K562 (cell line): ENCODE data around the gene ZBTB20. TPM values are rescaled to one million over a fixed set of nuclear protein-coding genes. Genes with fewer than 3 reads are reported as not detected.

Source experiments
- ATAC-seq: fragments of 200-7000 bp; cut with Tn5 transposase; 3 replicates; pipeline ENCODE4 v1.9.1; 2020; ENCODE audit warnings: moderate library complexity
- BruUV-seq: library from RNA; stranded (reverse); fragments of 400-500 nt; replicated peaks from 2 replicates; lab custom pipeline; 2021; lab: Mats Ljungman, UMichigan
- CTCF ChIA-PET: fragments of 300-600 bp; formaldehyde crosslinking; extraction: SDS; loops from one replicate; lab custom pipeline; 2021; ENCODE audit warnings: low intra/inter-chr PET ratio; lab: Yijun Ruan, JAX
- POLR2A ChIA-PET: fragments of 300-600, 350-650 bp; sonication (Branson Sonifier 250); formaldehyde crosslinking; extraction: SDS; loops from one replicate; lab custom pipeline; 2021; ENCODE audit warnings: antibody characterized with exemption, inconsistent platforms; lab: Yijun Ruan, JAX
- DNase-seq, 4 experiments: peaks; one replicate each; pipeline versions ENCODE4 v3.0.0 to v3.0.0-alpha.2; 2011 to 2018; ENCODE audit warnings: low spot score in 3 of 4, mixed read lengths in 3 of 4; ENCODE audit errors: extremely low read depth in 1 of 4
- FAIRE-seq: peaks from 2 replicates; lab custom pipeline; 2011; peaks lifted over from hg19 to GRCh38; lab: Jason Lieb, UNC
- H2AFZ ChIP-seq: 2 replicates; pipeline ENCODE4 v1.6.0; 2011; ENCODE audit warnings: low read depth, low read length, control low read depth, inconsistent platforms
- H3K27ac ChIP-seq: fragments of 200-600 bp; 3 replicates; pipeline ENCODE4 v1.8.0; 2011; ENCODE audit warnings: low read depth, mild to moderate bottlenecking, control low read depth, inconsistent platforms, low read length, moderate library complexity, mixed read lengths; ENCODE audit errors: extremely low read depth
- H3K27me3 ChIP-seq, 2 experiments: fragments of 300-600 bp in 1 of 2; 2 replicates in 1 of 2; 3 replicates in 1 of 2; pipeline versions ENCODE4 v1.6.0 to v1.8.0; 2011; ENCODE audit warnings: inconsistent platforms in 2 of 2, low read length in 2 of 2, mild to moderate bottlenecking in 1 of 2, mixed read lengths in 1 of 2, moderate library complexity in 1 of 2; ENCODE audit not compliant: control insufficient read depth in 2 of 2, insufficient read depth in 2 of 2
- H3K36me3 ChIP-seq: fragments of 300-600 bp; 3 replicates; pipeline ENCODE4 v1.8.0; 2011; ENCODE audit warnings: mild to moderate bottlenecking, low read length, inconsistent platforms; ENCODE audit not compliant: control insufficient read depth, insufficient read depth
- H3K4me1 ChIP-seq, 2 experiments: fragments of 200-600 bp in 1 of 2; replicated peaks in 1 of 2; 2 replicates in 1 of 2; 3 replicates in 1 of 2; pipeline versions ENCODE4 v1.5.1 to v1.8.0; 2011; ENCODE audit warnings: inconsistent platforms in 2 of 2, low read length in 2 of 2, mild to moderate bottlenecking in 1 of 2, mixed read lengths in 1 of 2, moderate library complexity in 1 of 2; ENCODE audit not compliant: control insufficient read depth in 2 of 2, insufficient read depth in 2 of 2
- H3K4me2 ChIP-seq: 2 replicates; pipeline ENCODE4 v1.6.1; 2011; ENCODE audit warnings: low read length, control low read depth, inconsistent platforms, mixed read lengths; ENCODE audit not compliant: insufficient read depth
- H3K4me3 ChIP-seq: fragments of 200-600 bp; sonication (generic), shearing (Covaris generic); 2 replicates; pipeline ENCODE4 v1.5.1; 2016; ENCODE audit warnings: control low read depth, inconsistent platforms
- H3K79me2 ChIP-seq: fragments of 200-600 bp; 3 replicates; pipeline ENCODE4 v1.8.0; 2011; ENCODE audit warnings: low read length, inconsistent platforms; ENCODE audit not compliant: control insufficient read depth, insufficient read depth
- H3K9ac ChIP-seq, 2 experiments: 2 replicates each; pipeline versions ENCODE4 v1.6.0 to v1.6.1; 2011; ENCODE audit warnings: low read depth in 2 of 2, low read length in 2 of 2, control low read depth in 1 of 2, inconsistent platforms in 1 of 2, mild to moderate bottlenecking in 1 of 2, mixed read lengths in 1 of 2; ENCODE audit not compliant: insufficient read depth in 1 of 2
- H3K9me1 ChIP-seq: one replicate; pipeline ENCODE4 v1.6.0; 2011; ENCODE audit warnings: inconsistent platforms, mild to moderate bottlenecking, low read length, moderate library complexity; ENCODE audit not compliant: control insufficient read depth, insufficient read depth
- H3K9me3 ChIP-seq: replicated peaks from 2 replicates; pipeline ENCODE4 v1.5.1; 2011; ENCODE audit warnings: low read depth, low read length, inconsistent platforms; ENCODE audit not compliant: control insufficient read depth, insufficient read depth
- H4K20me1 ChIP-seq: replicated peaks from 2 replicates; pipeline ENCODE4 v1.6.1; 2011; ENCODE audit warnings: low read length, inconsistent platforms, mixed read lengths; ENCODE audit not compliant: control insufficient read depth, insufficient read depth
- EHMT2 ChIP-seq: fragments of 450-650 bp; IDR thresholded peaks from 2 replicates; pipeline ENCODE4 v1.6.1; 2018; ENCODE audit warnings: antibody characterized with exemption
- MTA2 ChIP-seq: fragments of 450-650 bp; IDR thresholded peaks from 2 replicates; pipeline ENCODE4 v1.6.1; 2016; ENCODE audit warnings: low read depth
- POLR2AphosphoS5 ChIP-seq: IDR thresholded peaks from 2 replicates; pipeline ENCODE4 v1.6.1; 2011; ENCODE audit warnings: mild to moderate bottlenecking, low read depth, low read length, moderate library complexity; ENCODE audit not compliant: control insufficient read depth, insufficient read depth
- PTBP1 ChIP-seq: fragments of 200-400 bp; formaldehyde crosslinking; IDR thresholded peaks from 2 replicates; pipeline ENCODE4 v1.6.1; 2017; ENCODE audit warnings: low read depth, low read length
- RUNX1 ChIP-seq: sonication (generic); IDR thresholded peaks from 2 replicates; pipeline ENCODE4 v1.6.1; 2016; ENCODE audit warnings: antibody characterized with exemption, low read depth
- ZFP36 ChIP-seq: fragments of 150-350 bp; IDR thresholded peaks from 2 replicates; pipeline ENCODE4 v1.6.1; 2018; ENCODE audit warnings: low read length, low read depth; ENCODE audit not compliant: partially characterized antibody
- ZNF507 ChIP-seq: conservative IDR thresholded peaks from 2 replicates; pipeline ENCODE4 v1.6.1; 2017; ENCODE audit warnings: missing genetic modification characterization, missing compliant biosample characterization
- WGBS: fragments of 100-300 bp; shearing (Covaris generic); methylation state at CpG from one replicate; pipeline ENCODE4 v1.1.6; 2016; ENCODE audit warnings: low coverage, mixed read lengths; ENCODE audit not compliant: insufficient coverage; ENCODE audit errors: missing lambda C conversion rate; 5-methylcytosine and 5-hydroxymethylcytosine counted together
- in situ Hi-C: fragments of 300-500 bp; cut with MboI; formaldehyde crosslinking; loops from 4 replicates; pipeline ENCODE4 v1.15.0; 2018; ENCODE audit warnings: inconsistent platforms, mixed read lengths
- intact Hi-C: fragments of 100-400 bp; cut with micrococcal nuclease; formaldehyde crosslinking; loops from 2 replicates; pipeline ENCODE4 v1.14.2; 2022
- polyA plus RNA-seq, 8 experiments: library from polyadenylated mRNA; depleted of rRNA in 4 of 8; stranded (reverse) in 5 of 8; unstranded in 3 of 8; fragments of >200 nt; fragmentation: Nextera tagmentation in 2 of 8; fragmentation: Illumina TruSeq in 1 of 8; extraction: Ambion mirVana in 2 of 8; extraction: Trizol in 1 of 8; gene quantifications; 2 replicates each; pipeline versions ENCODE4 v1.2.1 to v1.2.3, GENCODE V29; 2011 to 2014; ENCODE audit warnings: inconsistent platforms in 1 of 8, missing spikeins in 1 of 8
- total RNA-seq, 7 experiments: library from RNA; depleted of rRNA in 6 of 7; stranded (reverse); fragments of >200 nt in 6 of 7; fragmentation: Illumina TruSeq in 2 of 7; extraction: Trizol in 2 of 7; gene quantifications; 2 replicates each; pipeline versions ENCODE4 v1.2.1 to v1.2.3, GENCODE V29; 2011 to 2021; ENCODE audit warnings: low replicate concordance in 1 of 7
- TF ChIP-seq, protein P1 (sequence below): fragments of 450-650 bp; IDR thresholded peaks from 2 replicates; pipeline ENCODE4 v1.6.1; 2016
- TF ChIP-seq, protein P2 (sequence below): fragments of 450-650 bp; conservative IDR thresholded peaks from 2 replicates; pipeline ENCODE4 v1.6.1; 2016; ENCODE audit warnings: missing genetic modification characterization, low read depth, mild to moderate bottlenecking, missing compliant biosample characterization, moderate library complexity
- TF ChIP-seq, protein P3 (sequence below): sonication (generic); formaldehyde crosslinking; IDR thresholded peaks from 2 replicates; pipeline ENCODE4 v1.8.0; 2022; ENCODE audit warnings: mild to moderate bottlenecking, missing genetic modification reagents, borderline replicate concordance
- TF ChIP-seq, protein P4 (sequence below): fragments of 450-650 bp; IDR thresholded peaks from 2 replicates; pipeline ENCODE4 v1.6.1; 2017; ENCODE audit warnings: antibody characterized with exemption, mild to moderate bottlenecking

The ZBTB20 gene
- total and polyA plus RNA-seq, 9 of the 15 experiments (the other 6 are each of a cell fraction or from before 2014, with no cell fraction given), result 0.17 to 1.7 (median 0.45) TPM

DNA sequence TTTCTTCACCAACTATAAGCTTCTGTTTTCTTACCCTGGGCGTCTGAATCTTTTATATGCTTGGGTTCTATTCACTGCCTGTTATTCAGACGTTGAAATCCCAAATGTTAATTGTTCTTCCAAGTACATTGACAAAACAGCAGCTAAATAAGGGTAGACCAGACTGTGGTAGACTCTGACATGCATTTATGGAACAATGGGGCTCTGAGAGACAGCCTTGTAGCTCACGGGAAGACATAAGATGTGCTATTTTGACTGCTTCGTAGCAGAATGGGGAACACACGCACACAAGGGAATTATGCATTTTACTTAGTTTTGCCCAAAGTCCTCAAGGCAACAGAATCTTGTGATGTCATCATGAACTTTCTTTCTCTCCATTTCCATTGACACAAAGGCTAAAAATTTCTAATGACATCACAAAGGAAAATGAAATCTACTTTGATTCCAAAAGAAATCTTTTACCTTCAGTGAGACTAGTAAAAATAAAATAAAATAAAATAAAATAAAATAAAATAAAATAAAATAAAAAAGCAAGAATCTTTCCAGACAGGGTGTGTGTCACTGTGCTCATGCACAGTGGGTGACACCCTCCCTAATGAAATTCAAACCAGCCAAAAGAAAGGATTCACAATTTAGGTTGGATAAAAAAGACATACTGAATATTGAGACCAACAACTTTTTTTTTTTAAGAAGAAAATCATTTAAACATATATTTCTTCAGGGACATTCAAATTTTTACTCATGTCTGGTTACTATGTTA, 346.6 kb downstream of the ZBTB20 start:
- POLR2A ChIA-PET, result no interaction called here

More for the DNA sequence above, 346.6 kb downstream of the ZBTB20 start:
- intact Hi-C loops, result no loop called here
- Histone ChIP-seq H2AFZ (no peak overlapping the region), H3K27ac (no peak overlapping the region)
- BruUV-seq, result no TSS peak
- TF ChIP-seq PTBP1 (no peak), ZNF507 (tag) (no peak), MTA2 (no peak), ZFP36 (no peak), POLR2AphosphoS5 (no peak), RUNX1 (no peak), EHMT2 (no peak)
- TF ChIP-seq, protein P1, sequence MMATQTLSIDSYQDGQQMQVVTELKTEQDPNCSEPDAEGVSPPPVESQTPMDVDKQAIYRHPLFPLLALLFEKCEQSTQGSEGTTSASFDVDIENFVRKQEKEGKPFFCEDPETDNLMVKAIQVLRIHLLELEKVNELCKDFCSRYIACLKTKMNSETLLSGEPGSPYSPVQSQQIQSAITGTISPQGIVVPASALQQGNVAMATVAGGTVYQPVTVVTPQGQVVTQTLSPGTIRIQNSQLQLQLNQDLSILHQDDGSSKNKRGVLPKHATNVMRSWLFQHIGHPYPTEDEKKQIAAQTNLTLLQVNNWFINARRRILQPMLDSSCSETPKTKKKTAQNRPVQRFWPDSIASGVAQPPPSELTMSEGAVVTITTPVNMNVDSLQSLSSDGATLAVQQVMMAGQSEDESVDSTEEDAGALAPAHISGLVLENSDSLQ, result no peak
- TF ChIP-seq, protein P2, sequence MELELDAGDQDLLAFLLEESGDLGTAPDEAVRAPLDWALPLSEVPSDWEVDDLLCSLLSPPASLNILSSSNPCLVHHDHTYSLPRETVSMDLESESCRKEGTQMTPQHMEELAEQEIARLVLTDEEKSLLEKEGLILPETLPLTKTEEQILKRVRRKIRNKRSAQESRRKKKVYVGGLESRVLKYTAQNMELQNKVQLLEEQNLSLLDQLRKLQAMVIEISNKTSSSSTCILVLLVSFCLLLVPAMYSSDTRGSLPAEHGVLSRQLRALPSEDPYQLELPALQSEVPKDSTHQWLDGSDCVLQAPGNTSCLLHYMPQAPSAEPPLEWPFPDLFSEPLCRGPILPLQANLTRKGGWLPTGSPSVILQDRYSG, result no peak
- TF ChIP-seq, protein P3, sequence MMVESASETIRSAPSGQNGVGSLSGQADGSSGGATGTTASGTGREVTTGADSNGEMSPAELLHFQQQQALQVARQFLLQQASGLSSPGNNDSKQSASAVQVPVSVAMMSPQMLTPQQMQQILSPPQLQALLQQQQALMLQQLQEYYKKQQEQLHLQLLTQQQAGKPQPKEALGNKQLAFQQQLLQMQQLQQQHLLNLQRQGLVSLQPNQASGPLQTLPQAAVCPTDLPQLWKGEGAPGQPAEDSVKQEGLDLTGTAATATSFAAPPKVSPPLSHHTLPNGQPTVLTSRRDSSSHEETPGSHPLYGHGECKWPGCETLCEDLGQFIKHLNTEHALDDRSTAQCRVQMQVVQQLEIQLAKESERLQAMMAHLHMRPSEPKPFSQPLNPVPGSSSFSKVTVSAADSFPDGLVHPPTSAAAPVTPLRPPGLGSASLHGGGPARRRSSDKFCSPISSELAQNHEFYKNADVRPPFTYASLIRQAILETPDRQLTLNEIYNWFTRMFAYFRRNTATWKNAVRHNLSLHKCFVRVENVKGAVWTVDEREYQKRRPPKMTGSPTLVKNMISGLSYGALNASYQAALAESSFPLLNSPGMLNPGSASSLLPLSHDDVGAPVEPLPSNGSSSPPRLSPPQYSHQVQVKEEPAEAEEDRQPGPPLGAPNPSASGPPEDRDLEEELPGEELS (CRISPR knock-in tag), result no peak
- TF ChIP-seq, protein P4, sequence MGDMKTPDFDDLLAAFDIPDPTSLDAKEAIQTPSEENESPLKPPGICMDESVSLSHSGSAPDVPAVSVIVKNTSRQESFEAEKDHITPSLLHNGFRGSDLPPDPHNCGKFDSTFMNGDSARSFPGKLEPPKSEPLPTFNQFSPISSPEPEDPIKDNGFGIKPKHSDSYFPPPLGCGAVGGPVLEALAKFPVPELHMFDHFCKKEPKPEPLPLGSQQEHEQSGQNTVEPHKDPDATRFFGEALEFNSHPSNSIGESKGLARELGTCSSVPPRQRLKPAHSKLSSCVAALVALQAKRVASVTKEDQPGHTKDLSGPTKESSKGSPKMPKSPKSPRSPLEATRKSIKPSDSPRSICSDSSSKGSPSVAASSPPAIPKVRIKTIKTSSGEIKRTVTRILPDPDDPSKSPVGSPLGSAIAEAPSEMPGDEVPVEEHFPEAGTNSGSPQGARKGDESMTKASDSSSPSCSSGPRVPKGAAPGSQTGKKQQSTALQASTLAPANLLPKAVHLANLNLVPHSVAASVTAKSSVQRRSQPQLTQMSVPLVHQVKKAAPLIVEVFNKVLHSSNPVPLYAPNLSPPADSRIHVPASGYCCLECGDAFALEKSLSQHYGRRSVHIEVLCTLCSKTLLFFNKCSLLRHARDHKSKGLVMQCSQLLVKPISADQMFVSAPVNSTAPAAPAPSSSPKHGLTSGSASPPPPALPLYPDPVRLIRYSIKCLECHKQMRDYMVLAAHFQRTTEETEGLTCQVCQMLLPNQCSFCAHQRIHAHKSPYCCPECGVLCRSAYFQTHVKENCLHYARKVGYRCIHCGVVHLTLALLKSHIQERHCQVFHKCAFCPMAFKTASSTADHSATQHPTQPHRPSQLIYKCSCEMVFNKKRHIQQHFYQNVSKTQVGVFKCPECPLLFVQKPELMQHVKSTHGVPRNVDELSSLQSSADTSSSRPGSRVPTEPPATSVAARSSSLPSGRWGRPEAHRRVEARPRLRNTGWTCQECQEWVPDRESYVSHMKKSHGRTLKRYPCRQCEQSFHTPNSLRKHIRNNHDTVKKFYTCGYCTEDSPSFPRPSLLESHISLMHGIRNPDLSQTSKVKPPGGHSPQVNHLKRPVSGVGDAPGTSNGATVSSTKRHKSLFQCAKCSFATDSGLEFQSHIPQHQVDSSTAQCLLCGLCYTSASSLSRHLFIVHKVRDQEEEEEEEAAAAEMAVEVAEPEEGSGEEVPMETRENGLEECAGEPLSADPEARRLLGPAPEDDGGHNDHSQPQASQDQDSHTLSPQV, result no peak
- TF ChIP-seq, all 486 proteins: peak for 0
- DNase-seq (no peak), ATAC-seq (no peak), FAIRE-seq (no peak)
- Histone ChIP-seq H3K9me3 (no peaks in the 10 kb centered on the region), H3K4me2 (no peak overlapping the region), H3K36me3 (no peaks in the 10 kb centered on the region), H3K4me1 (no peaks in the 10 kb centered on the region), H3K27me3 (no peaks in the 10 kb centered on the region), H3K9me1 (no peaks in the 10 kb centered on the region), H4K20me1 (no peaks in the 10 kb centered on the region), H3K9ac (no peak overlapping the region), H3K4me3 (no peak overlapping the region), H3K79me2 (no peaks in the 10 kb centered on the region)
- CTCF ChIA-PET, result no interaction called here
- WGBS, result 8% methylated on average over 5 of the region's 5 CpGs
- in situ Hi-C loops, result no loop called here
